ENCODE data around the gene SRSF8. TPM values are rescaled to one million over a fixed set of nuclear protein-coding genes. Genes with fewer than 3 reads are reported as not detected.

Gene SRSF8
- total and polyA plus RNA-seq, 2 donors (not counting 1 experiment from before 2014, with no cell fraction given) = 16.3 to 31.5 TPM

DNA sequence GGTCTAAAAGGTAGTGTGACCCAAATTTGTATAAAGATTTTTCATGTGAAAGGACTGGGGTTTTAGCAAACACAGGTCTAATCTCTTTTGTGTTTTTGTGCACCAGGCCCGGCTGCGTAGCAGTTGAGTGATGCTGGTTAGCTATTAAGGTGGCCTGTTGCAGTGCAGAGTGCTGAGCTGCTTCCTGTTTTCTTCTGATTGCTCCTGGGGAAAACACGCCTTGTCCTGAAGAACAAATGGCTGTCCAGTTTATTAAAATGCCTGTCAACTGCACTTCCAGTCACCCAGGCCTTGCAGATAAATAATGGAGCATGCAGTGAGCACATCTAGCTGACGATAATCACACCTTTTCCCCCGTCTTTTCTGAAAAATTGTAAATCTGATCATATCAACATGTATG is 1.8 kb downstream of the SRSF8 start:
- H3K9ac ChIP-seq (ENCODE audit: insufficient read depth, low read length) = no peak overlapping the region
- peak overlapping the region; percentile 82 for H3K27ac ChIP-seq (ENCODE audit: insufficient read depth, low read length)
- H3K4me3 ChIP-seq (replicated peaks in 1 of 4; ENCODE audit: control extremely low read depth in 1 of 4, insufficient read depth in 1 of 4, low read depth in 3 of 4, low read length in 4 of 4) = peak overlapping the region; percentile 83 to 92 (median 85)
- H3K4me1 ChIP-seq (ENCODE audit: control insufficient read depth, extremely low read depth, insufficient read depth, low read length) = peaks cover 3% of the 10 kb centered on the region
- no peaks in the 10 kb centered on the region for H3K27me3 ChIP-seq (ENCODE audit: control insufficient read depth, insufficient read depth, low read length)
- no peaks in the 10 kb centered on the region for H3K36me3 ChIP-seq (ENCODE audit: control insufficient read depth, insufficient read depth, low read length)
- DNase-seq (ENCODE audit: low read depth in 2 of 2) = peak; percentile 94 to 97
- no peaks in the 10 kb centered on the region for H3K9me3 ChIP-seq (ENCODE audit: control insufficient read depth, insufficient read depth, low read depth, low read length)
- H3K79me2 ChIP-seq (ENCODE audit: control insufficient read depth, insufficient read depth, low read length) = peaks cover 15% of the 10 kb centered on the region
- H2AFZ ChIP-seq (ENCODE audit: low read length) = no peak overlapping the region
- peak overlapping the region; percentile 84 for H3K4me2 ChIP-seq (ENCODE audit: extremely low read depth, insufficient read depth, low read length)
- H4K20me1 ChIP-seq (ENCODE audit: control insufficient read depth, extremely low read depth, insufficient read depth, low read length) = no peaks in the 10 kb centered on the region
- TF ChIP-seq EZH2 (IDR thresholded peaks at IDR 0.05; ENCODE audit: low read length, missing control alignments) = no peak
- TF ChIP-seq, protein P1, sequence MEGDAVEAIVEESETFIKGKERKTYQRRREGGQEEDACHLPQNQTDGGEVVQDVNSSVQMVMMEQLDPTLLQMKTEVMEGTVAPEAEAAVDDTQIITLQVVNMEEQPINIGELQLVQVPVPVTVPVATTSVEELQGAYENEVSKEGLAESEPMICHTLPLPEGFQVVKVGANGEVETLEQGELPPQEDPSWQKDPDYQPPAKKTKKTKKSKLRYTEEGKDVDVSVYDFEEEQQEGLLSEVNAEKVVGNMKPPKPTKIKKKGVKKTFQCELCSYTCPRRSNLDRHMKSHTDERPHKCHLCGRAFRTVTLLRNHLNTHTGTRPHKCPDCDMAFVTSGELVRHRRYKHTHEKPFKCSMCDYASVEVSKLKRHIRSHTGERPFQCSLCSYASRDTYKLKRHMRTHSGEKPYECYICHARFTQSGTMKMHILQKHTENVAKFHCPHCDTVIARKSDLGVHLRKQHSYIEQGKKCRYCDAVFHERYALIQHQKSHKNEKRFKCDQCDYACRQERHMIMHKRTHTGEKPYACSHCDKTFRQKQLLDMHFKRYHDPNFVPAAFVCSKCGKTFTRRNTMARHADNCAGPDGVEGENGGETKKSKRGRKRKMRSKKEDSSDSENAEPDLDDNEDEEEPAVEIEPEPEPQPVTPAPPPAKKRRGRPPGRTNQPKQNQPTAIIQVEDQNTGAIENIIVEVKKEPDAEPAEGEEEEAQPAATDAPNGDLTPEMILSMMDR (conservative IDR thresholded peaks at IDR 0.05 in 1 of 2, IDR thresholded peaks at IDR 0.05 in 1 of 2; ENCODE audit: low read depth in 1 of 2, low read length in 2 of 2) = no peak

DNA sequence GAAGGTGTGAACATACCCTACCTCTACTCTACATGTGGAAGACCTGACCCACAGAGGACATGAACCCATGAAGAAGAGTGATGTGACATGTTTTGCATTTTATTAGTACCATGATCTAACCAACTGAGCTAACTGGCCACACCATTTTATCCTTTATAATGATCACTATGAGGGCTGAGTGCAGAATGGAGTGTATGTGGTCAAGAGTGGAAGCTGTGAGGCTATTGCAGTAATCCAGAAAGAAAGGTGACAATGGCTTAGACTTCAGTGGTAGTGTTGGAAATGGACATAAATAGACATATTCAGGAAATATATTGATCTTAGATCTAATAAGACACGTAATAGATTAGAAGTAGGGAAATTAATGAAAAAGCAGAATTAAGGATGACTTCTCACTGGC is 3.8 kb downstream of the SRSF8 start:
- Histone ChIP-seq H3K4me2 (ENCODE audit: extremely low read depth, insufficient read depth, low read length) (no peak overlapping the region), H3K9me3 (ENCODE audit: control insufficient read depth, insufficient read depth, low read depth, low read length) (no peaks in the 10 kb centered on the region)
- no peak for DNase-seq (ENCODE audit: low read depth in 2 of 2)

DNA sequence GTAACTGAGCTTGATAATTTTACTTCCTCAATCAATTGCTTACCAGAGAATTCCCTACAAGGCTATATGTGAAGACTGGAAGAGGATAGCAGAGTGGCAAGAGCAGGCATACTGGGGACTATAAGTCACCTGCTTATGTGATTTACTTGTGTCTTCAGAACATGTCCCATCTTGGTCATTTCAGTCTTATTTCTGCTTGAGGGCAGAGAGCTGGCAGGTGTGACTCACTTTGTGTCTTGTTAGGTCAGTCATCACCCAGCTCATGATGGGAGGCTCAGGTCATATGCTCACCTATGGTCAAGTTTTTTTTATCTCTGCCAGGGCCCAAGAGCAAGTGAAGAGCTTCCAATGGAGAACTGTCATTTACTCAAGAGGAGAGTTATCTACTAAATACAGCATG is 6.2 kb downstream of the SRSF8 start:
- no peaks in the 10 kb centered on the region for H3K9me3 ChIP-seq (ENCODE audit: control insufficient read depth, insufficient read depth, low read depth, low read length)
- H3K36me3 ChIP-seq (ENCODE audit: control insufficient read depth, insufficient read depth, low read length) = no peaks in the 10 kb centered on the region
- no peak for DNase-seq (ENCODE audit: low read depth in 2 of 2)
- H3K27me3 ChIP-seq (ENCODE audit: control insufficient read depth, insufficient read depth, low read length) = no peaks in the 10 kb centered on the region
- no peak overlapping the region for H3K9ac ChIP-seq (ENCODE audit: insufficient read depth, low read length)
- no peak for TF ChIP-seq EZH2 (IDR thresholded peaks at IDR 0.05; ENCODE audit: low read length, missing control alignments)
- TF ChIP-seq, protein P1 (conservative IDR thresholded peaks at IDR 0.05 in 1 of 2, IDR thresholded peaks at IDR 0.05 in 1 of 2; ENCODE audit: low read depth in 1 of 2, low read length in 2 of 2) = no peak
- H3K27ac ChIP-seq (ENCODE audit: insufficient read depth, low read length) = no peak overlapping the region
- H4K20me1 ChIP-seq (ENCODE audit: control insufficient read depth, extremely low read depth, insufficient read depth, low read length) = no peaks in the 10 kb centered on the region
- H3K4me3 ChIP-seq (replicated peaks in 1 of 4; ENCODE audit: control extremely low read depth in 1 of 4, insufficient read depth in 1 of 4, low read depth in 3 of 4, low read length in 4 of 4) = no peak overlapping the region
- no peak overlapping the region for H2AFZ ChIP-seq (ENCODE audit: low read length)
- H3K4me1 ChIP-seq (ENCODE audit: control insufficient read depth, extremely low read depth, insufficient read depth, low read length) = peaks cover 11% of the 10 kb centered on the region
- peaks cover 10% of the 10 kb centered on the region for H3K79me2 ChIP-seq (ENCODE audit: control insufficient read depth, insufficient read depth, low read length)
- H3K4me2 ChIP-seq (ENCODE audit: extremely low read depth, insufficient read depth, low read length) = no peak overlapping the region

More for the DNA sequence above, 3.8 kb downstream of the SRSF8 start:
- Histone ChIP-seq H3K27me3 (ENCODE audit: control insufficient read depth, insufficient read depth, low read length) (no peaks in the 10 kb centered on the region), H3K4me1 (ENCODE audit: control insufficient read depth, extremely low read depth, insufficient read depth, low read length) (peaks cover 9% of the 10 kb centered on the region), H3K4me3 (replicated peaks in 1 of 4; ENCODE audit: control extremely low read depth in 1 of 4, insufficient read depth in 1 of 4, low read depth in 3 of 4, low read length in 4 of 4) (no peak overlapping the region), H3K79me2 (ENCODE audit: control insufficient read depth, insufficient read depth, low read length) (peaks cover 15% of the 10 kb centered on the region), H4K20me1 (ENCODE audit: control insufficient read depth, extremely low read depth, insufficient read depth, low read length) (no peaks in the 10 kb centered on the region), H3K27ac (ENCODE audit: insufficient read depth, low read length) (no peak overlapping the region), H3K36me3 (ENCODE audit: control insufficient read depth, insufficient read depth, low read length) (no peaks in the 10 kb centered on the region), H3K9ac (ENCODE audit: insufficient read depth, low read length) (no peak overlapping the region), H2AFZ (ENCODE audit: low read length) (no peak overlapping the region)
- no peak for TF ChIP-seq EZH2 (IDR thresholded peaks at IDR 0.05; ENCODE audit: low read length, missing control alignments)
- TF ChIP-seq, protein P1 (conservative IDR thresholded peaks at IDR 0.05 in 1 of 2, IDR thresholded peaks at IDR 0.05 in 1 of 2; ENCODE audit: low read depth in 1 of 2, low read length in 2 of 2) = no peak
